Measurements from ENCODE around the gene ARRDC3. TPM values are rescaled to one million over a fixed set of nuclear protein-coding genes. Genes with fewer than 3 reads are reported as not detected.

The ARRDC3 gene
- total RNA-seq, 1 experiment from 2014 or later, result 41.6 TPM

- no TSS peak for BruUV-seq (replicated peaks)
- H3K4me3 Mint-ChIP-seq (ENCODE audit: unreplicated experiment), result peak overlapping the region; percentile 80
- H3K4me1 Mint-ChIP-seq (ENCODE audit: insufficient read depth, unreplicated experiment), result peaks cover 7% of the 10 kb centered on the region
- peak overlapping the region; percentile 99 for H3K27ac Mint-ChIP-seq (ENCODE audit: low read depth, unreplicated experiment)
- POLR2A ChIA-PET, result interaction anchor here (0.6 to 2.4 kb wide), 62 partner anchors 8 to 1134 kb away, joined by 3 to 49 read pairs (median 5); partner anchors contain the start of genes CETN3 and MBLAC2
- no peak for TF ChIP-seq CTCF (IDR thresholded peaks at IDR 0.05; ENCODE audit: unreplicated experiment)
- H3K27me3 Mint-ChIP-seq (ENCODE audit: insufficient read depth, unreplicated experiment), result no peaks in the 10 kb centered on the region
- peaks cover 42% of the 10 kb centered on the region for H3K36me3 Mint-ChIP-seq (ENCODE audit: insufficient read depth, unreplicated experiment)
- peak; percentile 98 for DNase-seq (ENCODE audit: unreplicated experiment)
- CTCF ChIA-PET, result interaction anchor here (0.5 to 1.7 kb wide), 8 partner anchors 39 to 488 kb away, joined by 3 to 6 read pairs (median 3); no protein-coding TSS in a partner anchor
- H3K9me3 Mint-ChIP-seq (ENCODE audit: unreplicated experiment), result no peaks in the 10 kb centered on the region
- intact Hi-C loops (cut with micrococcal nuclease), result loop anchor here (1.0 kb wide), 1 partner anchor 69 kb away; no protein-coding TSS in a partner anchor
Measured at GRCh38 chr5:91380491-91381238, 2.5 kb downstream of the ARRDC3 start.

- H3K27me3 Mint-ChIP-seq (ENCODE audit: insufficient read depth, unreplicated experiment), result no peaks in the 10 kb centered on the region
- DNase-seq (ENCODE audit: unreplicated experiment), result peak; percentile 96
- H3K9me3 Mint-ChIP-seq (ENCODE audit: unreplicated experiment), result no peaks in the 10 kb centered on the region
- peak overlapping the region; percentile 99 for H3K27ac Mint-ChIP-seq (ENCODE audit: low read depth, unreplicated experiment)
- no TSS peak for BruUV-seq (replicated peaks)
- H3K4me3 Mint-ChIP-seq (ENCODE audit: unreplicated experiment), result peak overlapping the region; percentile 80
- intact Hi-C loops (cut with micrococcal nuclease), result loop anchor here (1.0 kb wide), 1 partner anchor 69 kb away; no protein-coding TSS in a partner anchor
- peaks cover 48% of the 10 kb centered on the region for H3K36me3 Mint-ChIP-seq (ENCODE audit: insufficient read depth, unreplicated experiment)
- no peak for TF ChIP-seq CTCF (IDR thresholded peaks at IDR 0.05; ENCODE audit: unreplicated experiment)
- ChIA-PET CTCF (interaction anchor here (0.6 to 1.7 kb wide), 3 partner anchors 152 to 398 kb away, joined by 3 to 6 read pairs (median 3); no protein-coding TSS in a partner anchor), POLR2A (interaction anchor here (0.6 to 2.4 kb wide), 38 partner anchors 9 to 906 kb away, joined by 3 to 49 read pairs (median 7); partner anchors contain the start of gene MBLAC2)
- peaks cover 7% of the 10 kb centered on the region for H3K4me1 Mint-ChIP-seq (ENCODE audit: insufficient read depth, unreplicated experiment)
Measured at GRCh38 chr5:91379914-91380490, 3.1 kb downstream of the ARRDC3 start.

GRCh38 chr5:91379246-91379913, 3.7 kb downstream of the ARRDC3 start:
- H3K4me1 Mint-ChIP-seq (ENCODE audit: insufficient read depth, unreplicated experiment), result peaks cover 7% of the 10 kb centered on the region
- POLR2A ChIA-PET, result interaction anchor here (0.6 to 2.4 kb wide), 38 partner anchors 8 to 906 kb away, joined by 3 to 49 read pairs (median 8); partner anchors contain the start of genes MBLAC2 and POLR3G
- CTCF ChIA-PET, result interaction anchor here (1.7 kb wide), 2 partner anchors 151 to 514 kb away, joined by 6 read pairs; no protein-coding TSS in a partner anchor
- peak overlapping the region; percentile 80 for H3K4me3 Mint-ChIP-seq (ENCODE audit: unreplicated experiment)
- H3K27me3 Mint-ChIP-seq (ENCODE audit: insufficient read depth, unreplicated experiment), result no peaks in the 10 kb centered on the region
- H3K36me3 Mint-ChIP-seq (ENCODE audit: insufficient read depth, unreplicated experiment), result peaks cover 55% of the 10 kb centered on the region
- H3K9me3 Mint-ChIP-seq (ENCODE audit: unreplicated experiment), result no peaks in the 10 kb centered on the region
- intact Hi-C loops (cut with micrococcal nuclease), result no loop called here
- peak overlapping the region; percentile 99 for H3K27ac Mint-ChIP-seq (ENCODE audit: low read depth, unreplicated experiment)
- BruUV-seq (replicated peaks), result TSS peak; percentile 1
- DNase-seq (ENCODE audit: unreplicated experiment), result peak; percentile 13
- TF ChIP-seq CTCF (IDR thresholded peaks at IDR 0.05; ENCODE audit: unreplicated experiment), result no peak

Measured in MCF 10A (cell line).